Right lobe of liver (tissue), 4 donors: ENCODE measurements around the gene SPATA24.

Source experiments
- CTCF ChIP-seq, 4 donors: fragments of 200-600 bp in 3 of 4; fragments of 450-650 bp in 1 of 4; IDR thresholded peaks; one replicate each; pipeline versions ENCODE4 v1.5.1 to v1.8.0; 2016 to 2022; ENCODE audit warnings: antibody characterized with exemption in 4 of 4, mild to moderate bottlenecking in 2 of 4
- POLR2A ChIP-seq: fragments of 450-650 bp; IDR thresholded peaks from one replicate; pipeline ENCODE4 v1.6.1; 2017; ENCODE audit warnings: antibody characterized with exemption, mild to moderate bottlenecking
- donor health status: DM: no; HTN: no; CAD: no.
- donor health status: DM: no; HTN: no; CAD: no.
- donor health status: DM: no; HTN: yes; CAD: no.

DNA sequence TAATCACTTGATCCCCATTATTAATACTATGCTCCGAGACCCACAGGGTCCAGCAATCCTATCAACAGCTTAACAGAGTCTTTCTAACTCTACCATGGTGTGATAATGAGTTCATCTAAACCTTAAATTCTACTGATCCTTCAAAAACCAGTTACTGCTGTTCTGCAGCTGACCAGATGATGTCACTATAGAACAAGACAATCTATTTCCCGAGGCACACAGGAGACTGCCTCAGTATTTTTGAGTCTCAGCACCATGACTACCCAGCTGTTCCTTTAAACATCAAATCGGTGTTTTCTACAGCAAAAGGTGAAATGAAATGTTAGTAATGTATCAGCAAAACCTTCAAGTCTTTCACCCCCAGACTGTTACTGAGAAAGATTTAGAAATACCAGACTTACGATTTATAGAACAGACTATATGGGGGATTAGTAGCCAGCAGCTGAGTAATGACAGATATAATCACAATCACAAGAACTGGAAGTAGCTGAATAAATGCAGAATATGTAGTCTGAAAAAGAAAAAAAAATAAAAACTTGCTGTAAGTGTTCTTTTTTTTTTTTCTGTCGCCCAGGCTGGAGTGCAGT lies 18.5 kb upstream of the SPATA24 start:
- no peak for TF ChIP-seq POLR2A
- TF ChIP-seq CTCF (IDR thresholded peaks at IDR 0.05) = peak; percentile 79 to 88 (median 86)
